Superior temporal gyrus (tissue), 1 donor: Measurements from ENCODE around the gene BLM.
"Not testable (repeated sequence)": the region's sequence is repeated elsewhere in the genome, so short reads cannot be mapped to it uniquely, and the experiment has no call there.

Experiments
- DNase-seq: peaks from one replicate; pipeline ENCODE4 v3.0.0-alpha.2; 2016; ENCODE audit errors: extremely low spot score

BLM gene

GRCh38 chr15:90716976-90717821 lies at the start of gene BLM:
BLM (plus strand) TSS chr15:90717346; CDS start chr15:90747393, 30,047 bp downstream.
- peak; percentile 98 for DNase-seq

GRCh38 chr15:90667755-90668345 lies 49.3 kb upstream of the BLM start:
- DNase-seq: not testable (repeated sequence)

- DNase-seq: not testable (repeated sequence)
Measured at GRCh38 chr15:90670631-90671030, 46.5 kb upstream of the BLM start.

- DNase-seq: no peak
Measured at GRCh38 chr15:90671216-90671615, 45.9 kb upstream of the BLM start.

- DNase-seq: not testable (repeated sequence)
Measured at GRCh38 chr15:90673357-90673756, 43.8 kb upstream of the BLM start.

- DNase-seq: no peak
Measured at GRCh38 chr15:90674476-90674875, 42.7 kb upstream of the BLM start.

- DNase-seq: no peak
Measured at GRCh38 chr15:90675464-90675863, 41.7 kb upstream of the BLM start.

- DNase-seq: no peak
Measured at GRCh38 chr15:90677807-90678790, 39.0 kb upstream of the BLM start.

- no peak for DNase-seq
Measured at GRCh38 chr15:90679959-90680358, 37.2 kb upstream of the BLM start.

GRCh38 chr15:90680371-90680935 lies 36.7 kb upstream of the BLM start:
- DNase-seq: no peak

GRCh38 chr15:90681056-90681455 lies 36.1 kb upstream of the BLM start:
- no peak for DNase-seq

GRCh38 chr15:90681480-90681879 lies 35.7 kb upstream of the BLM start:
- no peak for DNase-seq

- no peak for DNase-seq
Measured at GRCh38 chr15:90683371-90683770, 33.8 kb upstream of the BLM start.

- no peak for DNase-seq
Measured at GRCh38 chr15:90683876-90684275, 33.3 kb upstream of the BLM start.

- DNase-seq: no peak
Measured at GRCh38 chr15:90684281-90684680, 32.9 kb upstream of the BLM start.

- no peak for DNase-seq
Measured at GRCh38 chr15:90685591-90686434, 31.3 kb upstream of the BLM start.

GRCh38 chr15:90686435-90687218 lies 30.5 kb upstream of the BLM start:
- no peak for DNase-seq

- DNase-seq: not testable (repeated sequence)
Measured at GRCh38 chr15:90689326-90689961, 27.7 kb upstream of the BLM start.

GRCh38 chr15:90690585-90690984 lies 26.6 kb upstream of the BLM start:
- DNase-seq: peak; percentile 21
